Fibroblast of skin of scalp (primary cell): Measurements from ENCODE around the gene BSN.

Experiments used
- DNase-seq: peaks from one replicate; pipeline ENCODE4 v3.0.0-alpha.2; 2013

Gene BSN

GRCh38 chr3:49601358-49602048 is 47.2 kb downstream of the BSN start:
- no peak for DNase-seq

GRCh38 chr3:49602049-49602554 is 47.8 kb downstream of the BSN start:
- DNase-seq, result no peak

GRCh38 chr3:49602877-49603411 is 48.7 kb downstream of the BSN start:
- DNase-seq, result no peak

GRCh38 chr3:49606427-49606826 is 52.1 kb downstream of the BSN start:
- DNase-seq, result no peak

GRCh38 chr3:49607105-49607591 is 52.9 kb downstream of the BSN start:
- DNase-seq, result no peak

GRCh38 chr3:49607796-49608195 is 53.5 kb downstream of the BSN start:
- DNase-seq, result no peak

- no peak for DNase-seq
Measured at GRCh38 chr3:49609314-49609713, 55.0 kb downstream of the BSN start.

GRCh38 chr3:49609815-49610214 is 55.5 kb downstream of the BSN start:
- DNase-seq, result no peak

- DNase-seq, result no peak
Measured at GRCh38 chr3:49610666-49611280, 56.5 kb downstream of the BSN start.

GRCh38 chr3:49611291-49611690 is 57.0 kb downstream of the BSN start:
- no peak for DNase-seq

GRCh38 chr3:49611719-49612118 is 57.4 kb downstream of the BSN start:
- DNase-seq, result no peak

GRCh38 chr3:49614936-49615335 is 60.7 kb downstream of the BSN start:
- DNase-seq, result no peak

GRCh38 chr3:49616061-49616460 is 61.8 kb downstream of the BSN start:
- no peak for DNase-seq

- DNase-seq, result peak; percentile 94
Measured at GRCh38 chr3:49616491-49616941, 62.2 kb downstream of the BSN start.

GRCh38 chr3:49617390-49618013 is 63.2 kb downstream of the BSN start:
- DNase-seq, result no peak

GRCh38 chr3:49618412-49618811 is 64.1 kb downstream of the BSN start:
- DNase-seq, result no peak

- no peak for DNase-seq
Measured at GRCh38 chr3:49619649-49620048, 65.4 kb downstream of the BSN start.

GRCh38 chr3:49620728-49621127 is 66.5 kb downstream of the BSN start:
- no peak for DNase-seq

GRCh38 chr3:49623071-49623470 is 68.8 kb downstream of the BSN start:
- no peak for DNase-seq

- DNase-seq, result no peak
Measured at GRCh38 chr3:49625071-49625470, 70.8 kb downstream of the BSN start.

- peak; percentile 80 for DNase-seq
Measured at GRCh38 chr3:49626101-49626581, 71.9 kb downstream of the BSN start.

- DNase-seq, result no peak
Measured at GRCh38 chr3:49626796-49627195, 72.5 kb downstream of the BSN start.

- no peak for DNase-seq
Measured at GRCh38 chr3:49627634-49628033, 73.4 kb downstream of the BSN start.
